Measurements from ENCODE around the gene PDE4D. TPM values are rescaled to one million over a fixed set of nuclear protein-coding genes. Genes with fewer than 3 reads are reported as not detected.
"Not testable (repeated sequence)": the region's sequence is repeated elsewhere in the genome, so short reads cannot be mapped to it uniquely, and the experiment has no call there.

The PDE4D gene
- total and polyA plus RNA-seq, 12 donors: 1.2 to 18.9 (median 2.1) TPM

DNA sequence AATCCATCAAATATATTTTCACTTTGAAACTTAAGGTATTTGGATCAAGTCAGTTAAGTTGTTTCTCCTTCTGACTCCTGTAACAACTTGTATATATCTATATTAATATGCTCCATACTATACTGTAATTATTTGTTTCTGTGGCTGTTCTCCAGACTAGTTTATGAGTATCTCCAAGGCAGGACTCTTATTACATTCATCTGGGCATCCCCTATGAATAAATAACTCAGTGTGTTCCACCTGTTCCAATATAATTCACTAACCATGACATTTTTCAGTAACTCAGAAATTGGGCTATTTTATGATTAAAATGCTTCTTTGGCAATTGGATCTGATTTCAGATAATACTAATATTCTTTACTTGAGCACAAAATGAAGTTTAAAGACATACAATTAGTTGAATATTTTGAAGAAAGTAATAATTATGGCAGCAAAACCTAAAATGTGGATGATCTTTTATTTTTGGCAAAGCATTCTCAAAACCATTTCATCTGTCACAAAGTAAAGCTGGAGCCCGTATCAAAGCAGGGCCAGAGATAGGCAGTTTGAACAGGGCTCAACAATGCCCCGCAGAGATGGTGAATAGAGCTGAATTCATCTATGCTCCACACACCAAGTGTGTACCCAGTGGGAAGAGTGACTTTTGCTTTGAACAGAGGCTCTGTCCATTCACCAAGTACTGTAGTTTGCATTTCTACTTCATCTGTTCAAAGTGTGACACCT lies 314.3 kb downstream of the PDE4D start:
- intact Hi-C loops (cut with DNase I): no loop called here
- DNase-seq: no peak
- 71 to 83% (median 79%) methylated on average over 2 of the region's 2 CpGs for WGBS, 4 donors
- Histone ChIP-seq H3K27ac (no peak overlapping the region), H3K36me3 (replicated peaks in 1 of 2) (no peaks in the 10 kb centered on the region), H3K4me3 (no peak overlapping the region), H3K4me1 (replicated peaks in 1 of 2) (no peaks in the 10 kb centered on the region), H3K9me3 (replicated peaks in 1 of 3) (no peaks in the 10 kb centered on the region), H3K27me3 (no peaks in the 10 kb centered on the region)
- TF ChIP-seq, protein P1, sequence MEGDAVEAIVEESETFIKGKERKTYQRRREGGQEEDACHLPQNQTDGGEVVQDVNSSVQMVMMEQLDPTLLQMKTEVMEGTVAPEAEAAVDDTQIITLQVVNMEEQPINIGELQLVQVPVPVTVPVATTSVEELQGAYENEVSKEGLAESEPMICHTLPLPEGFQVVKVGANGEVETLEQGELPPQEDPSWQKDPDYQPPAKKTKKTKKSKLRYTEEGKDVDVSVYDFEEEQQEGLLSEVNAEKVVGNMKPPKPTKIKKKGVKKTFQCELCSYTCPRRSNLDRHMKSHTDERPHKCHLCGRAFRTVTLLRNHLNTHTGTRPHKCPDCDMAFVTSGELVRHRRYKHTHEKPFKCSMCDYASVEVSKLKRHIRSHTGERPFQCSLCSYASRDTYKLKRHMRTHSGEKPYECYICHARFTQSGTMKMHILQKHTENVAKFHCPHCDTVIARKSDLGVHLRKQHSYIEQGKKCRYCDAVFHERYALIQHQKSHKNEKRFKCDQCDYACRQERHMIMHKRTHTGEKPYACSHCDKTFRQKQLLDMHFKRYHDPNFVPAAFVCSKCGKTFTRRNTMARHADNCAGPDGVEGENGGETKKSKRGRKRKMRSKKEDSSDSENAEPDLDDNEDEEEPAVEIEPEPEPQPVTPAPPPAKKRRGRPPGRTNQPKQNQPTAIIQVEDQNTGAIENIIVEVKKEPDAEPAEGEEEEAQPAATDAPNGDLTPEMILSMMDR (IDR thresholded peaks at IDR 0.05): no peak
- TF ChIP-seq POLR2A (IDR thresholded peaks at IDR 0.05): no peak

- TF ChIP-seq, protein P1 (IDR thresholded peaks at IDR 0.05): no peak
- TF ChIP-seq POLR2A (IDR thresholded peaks at IDR 0.05): no peak
- no peak for DNase-seq
- Histone ChIP-seq H3K27ac (no peak overlapping the region), H3K9me3 (replicated peaks in 1 of 3) (no peaks in the 10 kb centered on the region), H3K27me3 (no peaks in the 10 kb centered on the region), H3K4me1 (replicated peaks in 1 of 2) (no peaks in the 10 kb centered on the region), H3K36me3 (replicated peaks in 1 of 2) (no peaks in the 10 kb centered on the region), H3K4me3 (no peak overlapping the region)
- intact Hi-C loops (cut with DNase I): no loop called here
- WGBS, 4 donors: 84 to 96% (median 90%) methylated on average over 1 of the region's 1 CpG
Observed at GRCh38 chr5:59577485-59577884, 316.0 kb downstream of the PDE4D start.

GRCh38 chr5:59575648-59576445 lies 317.7 kb downstream of the PDE4D start:
- H3K4me1 ChIP-seq (replicated peaks in 1 of 2): no peaks in the 10 kb centered on the region
- WGBS, 4 donors: 73 to 83% (median 80%) methylated on average over 3 of the region's 3 CpGs
- no peaks in the 10 kb centered on the region for H3K36me3 ChIP-seq (replicated peaks in 1 of 2)
- DNase-seq: no peak
- H3K27me3 ChIP-seq: no peaks in the 10 kb centered on the region
- H3K27ac ChIP-seq: no peak overlapping the region
- intact Hi-C loops (cut with DNase I): no loop called here
- TF ChIP-seq, protein P1 (IDR thresholded peaks at IDR 0.05): no peak
- H3K9me3 ChIP-seq (replicated peaks in 1 of 3): no peaks in the 10 kb centered on the region
- no peak overlapping the region for H3K4me3 ChIP-seq

- not testable (repeated sequence) for DNase-seq
Observed at GRCh38 chr5:59573509-59573908, 320.0 kb downstream of the PDE4D start.

More at GRCh38 chr5:59573509-59573908, 320.0 kb downstream of the PDE4D start:
- H3K4me1 ChIP-seq (replicated peaks in 1 of 2); H3K9me3 ChIP-seq (replicated peaks in 1 of 3); H3K27me3 ChIP-seq; H3K27ac ChIP-seq; intact Hi-C loops (cut with DNase I); H3K36me3 ChIP-seq (replicated peaks in 1 of 2); H3K4me3 ChIP-seq: not testable (repeated sequence)
- 76 to 87% (median 77%) methylated on average over 5 of the region's 5 CpGs for WGBS, 4 donors
